ENCODE results near the gene GNS.
"Not testable (repeated sequence)": the region's sequence is repeated elsewhere in the genome, so short reads cannot be mapped to it uniquely, and the experiment has no call there.

The GNS gene

DNA sequence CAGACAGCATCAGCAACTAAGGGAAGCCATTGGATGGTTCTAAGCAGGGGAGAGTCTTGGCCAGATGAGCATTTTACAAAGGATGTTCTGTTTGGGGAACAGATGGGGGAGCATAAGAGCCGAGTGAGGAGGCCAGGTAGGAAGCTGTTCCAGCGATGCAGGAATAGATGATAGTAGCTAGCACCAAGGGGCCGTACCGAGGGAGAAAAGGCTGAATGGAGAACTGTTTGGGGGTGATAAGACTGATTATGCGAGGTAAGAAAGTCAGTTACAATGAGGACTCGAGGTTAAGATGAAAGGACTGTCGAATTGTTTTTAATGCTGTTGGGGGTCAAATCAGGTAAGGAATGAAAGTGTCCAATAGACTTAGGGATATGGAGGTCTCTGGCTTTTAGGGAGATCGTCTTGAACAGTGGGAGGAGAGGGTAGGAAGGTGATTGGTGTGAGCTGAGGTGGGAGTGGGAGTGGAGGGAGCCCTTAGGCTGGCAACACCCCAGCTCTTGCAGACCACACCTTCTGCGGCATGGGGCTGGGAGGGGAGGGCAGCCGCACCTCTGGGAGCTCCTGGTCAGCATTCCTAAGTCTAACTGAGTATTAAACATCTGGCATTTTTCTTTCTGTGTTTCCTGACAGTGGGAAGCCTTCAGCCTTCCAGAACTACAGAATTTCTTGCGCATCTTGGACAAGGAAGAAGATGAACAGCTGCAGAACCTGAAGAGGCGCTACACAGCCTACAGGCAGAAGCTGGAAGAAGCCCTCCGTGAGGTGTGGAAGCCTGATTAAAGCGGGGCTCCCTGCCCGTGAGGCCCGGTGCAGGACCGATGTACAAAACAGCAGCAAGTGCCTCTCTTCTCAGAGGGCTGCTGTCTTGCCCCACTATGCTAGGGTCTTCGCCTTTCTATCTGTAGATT, 64.8 kb downstream of the GNS start:
- DNase-seq = no peak

DNA sequence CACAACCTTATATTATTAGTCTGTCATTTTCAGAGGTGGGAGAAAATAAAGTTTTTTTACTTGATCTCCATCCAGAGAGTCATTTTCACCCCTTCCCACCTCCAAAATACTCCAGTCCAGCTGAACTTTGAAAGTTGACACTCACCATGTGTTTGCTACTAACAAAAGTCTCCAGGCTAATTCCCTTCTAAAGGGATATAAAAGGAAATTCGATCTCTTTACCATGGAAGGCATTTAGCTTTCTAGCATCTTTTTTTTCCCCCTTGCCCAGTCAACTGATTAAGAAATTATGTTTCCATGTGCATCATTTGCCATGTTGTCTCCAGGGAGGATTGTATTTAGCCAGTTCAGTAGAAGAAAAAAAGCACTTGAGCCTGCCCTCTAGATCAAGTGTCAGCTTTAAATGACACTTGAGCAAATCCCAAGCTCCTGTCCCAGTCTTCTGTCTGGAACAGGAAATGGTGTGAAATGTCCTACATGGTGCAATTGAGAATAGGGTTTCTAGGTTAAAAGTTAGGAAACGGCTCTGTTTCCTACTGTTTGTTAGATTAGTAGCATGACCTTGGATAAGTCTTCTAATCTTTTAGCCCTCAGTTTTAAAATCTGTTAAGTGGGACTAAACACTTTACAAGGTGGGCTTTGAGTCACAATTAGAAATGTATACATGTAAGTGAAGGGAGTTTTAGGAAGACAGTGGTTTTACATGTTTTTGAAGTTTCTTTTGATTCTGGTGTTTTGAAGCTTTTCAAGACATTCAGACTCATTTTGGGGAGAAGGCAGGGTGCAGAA, 67.2 kb downstream of the GNS start:
- no peak for DNase-seq

- DNase-seq = no peak
Observed at GRCh38 chr12:64691227-64691794, 67.9 kb downstream of the GNS start.

- DNase-seq = not testable (repeated sequence)
Observed at GRCh38 chr12:64690236-64690635, 69.0 kb downstream of the GNS start.

- DNase-seq = no peak
Observed at GRCh38 chr12:64688715-64689114, 70.5 kb downstream of the GNS start.

- DNase-seq = no peak
Observed at GRCh38 chr12:64688219-64688618, 71.0 kb downstream of the GNS start.

DNA sequence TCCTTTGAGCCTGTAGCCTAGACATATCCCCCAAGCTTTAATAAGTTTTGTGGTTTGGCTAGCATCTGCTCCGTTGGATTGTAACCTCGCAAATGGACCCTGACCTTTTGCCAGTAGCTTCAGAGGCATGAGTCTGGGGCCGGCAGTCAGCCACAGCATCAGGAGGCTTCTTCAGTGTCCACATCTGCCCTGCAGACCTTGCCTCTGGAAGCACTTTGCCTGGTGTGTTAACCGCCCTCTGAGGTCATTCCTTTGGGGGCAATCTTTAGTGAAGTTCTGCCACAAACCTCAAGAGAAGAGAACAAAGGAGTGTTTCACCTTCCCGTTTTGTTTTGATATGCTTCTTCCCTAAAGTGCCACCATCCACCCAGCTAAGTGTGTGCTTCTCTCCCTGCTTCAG, 71.4 kb downstream of the GNS start:
- DNase-seq = no peak

DNA sequence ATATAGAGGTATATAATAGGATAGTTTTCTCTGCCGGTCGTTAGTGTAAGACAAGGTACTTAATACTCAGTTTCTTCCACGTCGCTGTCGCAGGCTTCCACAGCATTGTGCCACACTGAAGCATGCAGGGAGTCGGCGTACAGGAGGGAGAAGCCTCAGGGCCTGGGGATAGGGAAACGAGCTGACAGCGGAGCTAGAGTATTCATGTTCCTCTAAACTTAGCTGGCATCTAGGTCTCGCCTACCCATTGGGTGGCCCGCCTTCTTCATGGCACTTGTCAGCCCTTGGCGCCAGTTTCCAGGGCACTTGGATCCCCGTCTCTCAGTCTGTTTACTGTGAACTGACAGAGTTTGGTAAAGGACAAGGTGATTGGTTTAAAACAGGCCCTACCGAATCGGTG, 73.6 kb downstream of the GNS start:
- no peak for DNase-seq

DNA sequence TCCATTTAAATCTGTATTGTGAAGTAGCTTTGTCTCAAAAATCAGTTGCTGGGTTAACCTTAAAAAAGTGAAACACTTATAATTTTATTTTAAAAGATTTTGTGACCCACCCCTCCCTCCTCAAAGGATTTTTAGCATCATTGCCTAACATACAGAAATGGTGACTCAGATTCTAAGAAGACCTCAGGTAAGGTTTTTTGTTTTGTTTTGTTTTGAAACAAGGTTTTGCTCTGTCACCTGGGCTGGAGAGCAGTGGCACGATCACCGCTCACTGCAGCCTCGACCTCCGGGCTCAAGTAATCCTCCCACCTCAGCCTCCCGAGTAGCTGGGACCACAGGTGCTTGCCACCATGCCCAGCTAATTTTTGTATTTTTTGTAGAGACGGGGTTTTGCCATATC, 74.2 kb downstream of the GNS start:
- no peak for DNase-seq

- DNase-seq = no peak
Observed at GRCh38 chr12:64683816-64684543, 75.2 kb downstream of the GNS start.

DNA sequence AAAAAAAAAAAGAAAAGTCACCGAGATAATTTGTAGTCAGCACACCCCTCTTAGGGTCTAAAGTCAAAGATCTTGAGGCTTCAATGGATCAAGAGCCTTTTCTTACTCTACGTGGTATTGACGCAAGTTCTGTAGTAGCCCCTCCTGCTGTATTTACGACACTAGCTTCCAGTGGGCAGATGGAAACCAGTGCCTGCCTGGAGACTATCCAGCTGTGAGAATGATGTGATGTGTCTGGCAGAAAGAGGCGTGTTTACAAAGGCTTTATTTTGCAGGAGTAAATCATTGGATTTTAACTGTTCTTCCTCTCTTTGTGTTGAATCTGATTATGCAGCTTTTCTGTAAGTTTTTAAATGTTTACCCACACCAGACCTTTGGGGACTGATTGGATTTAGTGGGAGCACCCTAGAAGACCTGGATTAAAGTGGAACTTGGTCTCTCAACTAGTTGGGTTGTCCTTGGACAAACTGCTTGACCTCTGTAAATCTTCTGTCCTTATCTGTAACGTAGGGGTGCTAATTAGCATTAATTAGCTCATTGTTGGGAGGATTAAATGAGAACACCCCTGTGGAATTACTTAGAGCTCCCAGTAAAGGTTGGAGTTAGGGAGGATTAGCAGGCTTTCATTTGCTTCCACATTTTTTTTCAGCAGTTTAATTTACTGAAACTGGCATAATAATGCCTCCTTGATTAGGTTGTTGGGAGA, 76.5 kb downstream of the GNS start:
- no peak for DNase-seq

GRCh38 chr12:64681200-64682052, 77.8 kb downstream of the GNS start:
- DNase-seq = no peak

GRCh38 chr12:64680235-64680634, 79.0 kb downstream of the GNS start:
- no peak for DNase-seq

GRCh38 chr12:64679487-64680001, 79.7 kb downstream of the GNS start:
- peak; percentile 69 for DNase-seq

DNA sequence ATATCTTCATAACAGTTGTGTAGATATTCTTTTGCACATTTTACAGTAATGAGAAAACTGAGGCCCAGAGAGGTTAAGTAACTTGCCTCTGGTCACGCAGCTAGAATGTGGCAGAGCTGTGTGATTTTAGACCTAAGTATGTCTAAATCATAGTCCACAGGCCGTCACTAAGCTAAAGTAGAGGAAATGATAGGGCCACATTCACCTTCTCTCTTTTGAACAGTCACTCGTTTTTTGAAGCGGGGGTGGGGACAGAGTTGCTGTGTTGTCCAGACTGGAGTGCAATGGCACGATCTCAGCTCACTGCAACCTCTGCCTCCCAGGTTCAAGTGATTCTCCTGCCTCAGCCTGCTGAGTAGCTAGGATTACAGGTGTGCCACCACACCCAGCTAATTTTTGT, 80.4 kb downstream of the GNS start:
- no peak for DNase-seq

DNA sequence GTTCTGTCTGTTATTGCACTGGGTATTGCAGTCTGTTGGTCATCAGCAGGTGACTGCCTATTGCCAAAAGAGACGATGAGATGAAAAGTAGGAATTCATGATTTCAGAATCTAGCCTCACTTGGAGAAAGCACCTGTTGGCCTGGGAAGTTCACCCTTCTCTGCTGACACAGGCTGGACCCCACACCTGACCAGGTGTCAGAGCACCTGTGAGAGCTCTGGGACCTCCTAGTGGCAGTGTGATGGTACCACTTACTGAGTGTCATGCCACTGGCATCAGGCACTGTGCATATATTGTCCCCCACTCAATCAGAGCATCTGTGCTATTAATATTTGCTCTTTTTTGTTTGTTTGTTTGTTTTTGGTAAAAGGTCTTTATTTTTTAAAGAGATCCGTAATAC, 81.0 kb downstream of the GNS start:
- DNase-seq = no peak

GRCh38 chr12:64675795-64676194, 83.4 kb downstream of the GNS start:
- DNase-seq = no peak

- DNase-seq = no peak
Observed at GRCh38 chr12:64674367-64674922, 84.8 kb downstream of the GNS start.

DNA sequence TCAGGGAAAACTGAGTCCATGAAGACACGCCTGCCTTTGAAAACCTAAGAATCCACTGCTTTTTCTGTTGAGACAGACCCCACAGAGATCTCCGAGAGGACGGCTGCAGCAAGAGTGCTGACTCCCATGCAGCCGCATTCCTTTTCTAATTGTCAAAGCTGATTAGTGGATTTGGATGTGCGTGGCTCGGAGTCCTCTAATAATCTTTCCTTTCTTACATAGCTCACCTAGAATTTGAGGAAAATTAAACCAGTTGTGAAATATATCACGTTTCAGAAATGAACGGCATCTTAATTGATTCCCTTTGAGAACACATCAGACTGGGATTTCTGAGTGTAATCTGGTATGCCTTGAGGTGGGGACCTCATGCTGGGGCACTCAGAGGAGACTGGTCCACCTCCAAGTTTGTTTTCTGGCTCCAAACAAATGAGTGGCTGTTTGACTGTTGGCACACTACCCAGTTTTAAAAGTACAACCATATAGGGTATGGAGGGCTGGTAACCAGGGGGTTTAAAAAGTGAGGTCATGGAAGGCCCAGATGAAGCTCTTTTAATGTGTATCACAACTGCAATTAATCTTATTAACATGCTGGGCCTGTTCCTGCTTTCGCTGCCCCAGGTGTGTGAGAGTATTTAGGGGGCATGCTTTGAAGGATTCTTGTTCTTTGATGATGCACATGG, 85.6 kb downstream of the GNS start:
- DNase-seq = no peak

GRCh38 chr12:64672925-64673409, 86.2 kb downstream of the GNS start:
- no peak for DNase-seq
